OCI-LY1 (cell line): ENCODE measurements around the gene SNAI3.

Source experiments
- EZH2 ChIP-seq: fragments of 200-600 bp; sonication (generic), shearing (Covaris generic); IDR thresholded peaks from 2 replicates; pipeline ENCODE4 v1.8.0; 2017; ENCODE audit warnings: borderline replicate concordance, mixed run types, mild to moderate bottlenecking, antibody characterized with exemption, low read length, moderate library complexity, mixed read lengths
- TF ChIP-seq, protein P1 (sequence below): fragments of 200-600 bp; sonication (generic), shearing (Covaris generic); IDR thresholded peaks from 2 replicates; pipeline ENCODE4 v1.5.1; 2017; ENCODE audit warnings: mild to moderate bottlenecking, antibody characterized with exemption, low read length, moderate library complexity, mixed read lengths

DNA sequence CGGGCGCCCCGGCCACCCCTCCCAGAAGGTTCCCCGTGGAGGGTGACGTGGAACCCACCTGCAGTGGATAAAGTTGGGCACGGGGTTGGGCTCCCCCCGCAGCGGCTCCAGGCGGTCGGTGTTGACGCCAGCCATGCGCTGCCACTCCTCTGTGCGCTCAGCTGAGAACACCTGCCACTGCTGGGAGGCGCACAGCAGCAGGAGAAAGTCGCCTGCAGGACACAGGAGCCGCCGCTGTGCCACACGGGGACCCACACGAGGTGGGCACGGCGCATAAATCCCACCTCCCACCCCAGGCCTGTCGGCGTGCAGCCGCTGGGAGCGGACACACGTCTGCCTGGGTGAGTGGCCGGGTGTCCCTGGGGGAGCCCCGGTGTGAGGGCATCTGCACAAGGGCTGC lies 40.7 kb upstream of the SNAI3 start:
- TF ChIP-seq, protein P1, sequence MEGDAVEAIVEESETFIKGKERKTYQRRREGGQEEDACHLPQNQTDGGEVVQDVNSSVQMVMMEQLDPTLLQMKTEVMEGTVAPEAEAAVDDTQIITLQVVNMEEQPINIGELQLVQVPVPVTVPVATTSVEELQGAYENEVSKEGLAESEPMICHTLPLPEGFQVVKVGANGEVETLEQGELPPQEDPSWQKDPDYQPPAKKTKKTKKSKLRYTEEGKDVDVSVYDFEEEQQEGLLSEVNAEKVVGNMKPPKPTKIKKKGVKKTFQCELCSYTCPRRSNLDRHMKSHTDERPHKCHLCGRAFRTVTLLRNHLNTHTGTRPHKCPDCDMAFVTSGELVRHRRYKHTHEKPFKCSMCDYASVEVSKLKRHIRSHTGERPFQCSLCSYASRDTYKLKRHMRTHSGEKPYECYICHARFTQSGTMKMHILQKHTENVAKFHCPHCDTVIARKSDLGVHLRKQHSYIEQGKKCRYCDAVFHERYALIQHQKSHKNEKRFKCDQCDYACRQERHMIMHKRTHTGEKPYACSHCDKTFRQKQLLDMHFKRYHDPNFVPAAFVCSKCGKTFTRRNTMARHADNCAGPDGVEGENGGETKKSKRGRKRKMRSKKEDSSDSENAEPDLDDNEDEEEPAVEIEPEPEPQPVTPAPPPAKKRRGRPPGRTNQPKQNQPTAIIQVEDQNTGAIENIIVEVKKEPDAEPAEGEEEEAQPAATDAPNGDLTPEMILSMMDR: no peak
- TF ChIP-seq EZH2: no peak
